CD4-positive, CD25-positive, alpha-beta regulatory T cell (primary cell): ENCODE measurements around the gene PNPLA8. TPM values are rescaled to one million over a fixed set of nuclear protein-coding genes. Genes with fewer than 3 reads are reported as not detected.

Experiments used
- ATAC-seq, 2 donors: fragments of 150-1000 bp; cut with Tn5 transposase; one replicate each; pipeline ENCODE4 v1.10.0; 2021; ENCODE audit warnings: low read depth in 2 of 2, moderate number of reproducible peaks in 2 of 2, moderate library complexity in 1 of 2
- DNase-seq, 3 donors: peaks; one replicate each; pipeline versions ENCODE4 v3.0.0 to v3.0.0-alpha.2; 2012 to 2022; ENCODE audit warnings: mixed read lengths in 1 of 3
- H3K27ac ChIP-seq: one replicate; pipeline ENCODE4 v1.7.0; 2013; ENCODE audit warnings: mild to moderate bottlenecking, low read length; ENCODE audit not compliant: insufficient read depth, poor library complexity, severe bottlenecking
- H3K27me3 ChIP-seq: one replicate; pipeline ENCODE4 v1.7.0; 2013; ENCODE audit warnings: low read length; ENCODE audit not compliant: control insufficient read depth, insufficient read depth
- H3K36me3 ChIP-seq: one replicate; pipeline ENCODE4 v1.7.0; 2013; ENCODE audit warnings: mild to moderate bottlenecking, low read length, moderate library complexity; ENCODE audit not compliant: control insufficient read depth, insufficient read depth
- H3K4me1 ChIP-seq: 2 replicates; pipeline ENCODE4 v1.7.0; 2013; ENCODE audit warnings: mild to moderate bottlenecking, low read length; ENCODE audit not compliant: insufficient read depth, control insufficient read depth, poor library complexity, severe bottlenecking
- H3K4me3 ChIP-seq: one replicate; pipeline ENCODE4 v1.7.0; 2013; ENCODE audit warnings: low read depth, mild to moderate bottlenecking, low read length, moderate library complexity
- H3K9me3 ChIP-seq, 2 experiments: 1 replicate in 1 of 2; 2 replicates in 1 of 2; pipeline ENCODE4 v1.7.0; 2013; ENCODE audit warnings: low read length in 2 of 2, mild to moderate bottlenecking in 1 of 2, moderate library complexity in 1 of 2; ENCODE audit not compliant: control insufficient read depth in 2 of 2
- H3K27ac Mint-ChIP-seq, 3 donors: one replicate each; pipeline ENCODE4 v1.8.0; 2020 to 2022; ENCODE audit warnings: mild to moderate bottlenecking in 3 of 3, mixed read lengths in 3 of 3, moderate library complexity in 2 of 3
- H3K27me3 Mint-ChIP-seq: one replicate; pipeline ENCODE4 v1.8.0; 2022; ENCODE audit warnings: mild to moderate bottlenecking, mixed read lengths
- H3K36me3 Mint-ChIP-seq: one replicate; pipeline ENCODE4 v1.8.0; 2020; ENCODE audit warnings: mixed read lengths
- H3K4me1 Mint-ChIP-seq, 4 donors: one replicate each; pipeline ENCODE4 v1.8.0; 2020 to 2022; ENCODE audit warnings: mixed read lengths in 4 of 4, mild to moderate bottlenecking in 1 of 4
- H3K4me3 Mint-ChIP-seq, 4 donors: one replicate each; pipeline ENCODE4 v1.8.0; 2020 to 2022; ENCODE audit warnings: mild to moderate bottlenecking in 4 of 4, mixed read lengths in 4 of 4, moderate library complexity in 3 of 4
- H3K9me3 Mint-ChIP-seq, 7 donors: one replicate each; pipeline ENCODE4 v1.8.0; 2020 to 2022; ENCODE audit warnings: mixed read lengths in 7 of 7, mild to moderate bottlenecking in 3 of 7, moderate library complexity in 2 of 7
- polyA plus RNA-seq, 4 donors: library from polyadenylated mRNA; unstranded; fragments of 300-500 nt; fragmentation: Illumina TruSeq; gene quantifications; one replicate each; pipeline ENCODE4 v1.2.3, GENCODE V29; 2021
- total RNA-seq: library from RNA; stranded (reverse); gene quantifications from one replicate; pipeline ENCODE4 v1.2.3, GENCODE V29; 2022

The PNPLA8 gene
- total and polyA plus RNA-seq, 5 donors from 2014 or later, result 23.3 to 62.5 (median 32.3) TPM

DNA sequence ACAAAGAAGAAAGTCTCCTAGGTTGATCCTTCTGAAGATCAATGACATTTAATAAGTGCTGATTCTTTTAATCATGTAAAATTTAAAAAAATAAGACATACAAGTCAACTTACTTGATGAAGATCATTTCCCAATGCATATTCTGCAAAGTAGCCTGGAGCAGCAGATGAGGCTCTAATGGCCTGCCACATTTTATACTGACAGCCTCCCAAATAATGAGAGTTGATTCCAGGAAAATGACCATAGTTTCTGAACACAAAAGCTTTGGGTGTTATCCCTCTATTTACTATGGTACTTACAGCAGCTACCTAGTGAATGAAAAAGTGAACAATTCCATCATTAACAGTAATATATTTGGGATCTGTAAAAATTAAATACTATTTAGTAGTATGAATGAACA lies 38.3 kb downstream of the PNPLA8 start:
- no peak for ATAC-seq
- Mint-ChIP-seq H3K27me3 (no peaks in the 10 kb centered on the region), H3K27ac (no peak overlapping the region), H3K9me3 (no peaks in the 10 kb centered on the region), H3K4me3 (no peak overlapping the region), H3K4me1 (peaks cover 0 to 3% (median under 1%) of the 10 kb centered on the region in 4 donors), H3K36me3 (peaks cover 21% of the 10 kb centered on the region)
- Histone ChIP-seq H3K4me1 (no peaks in the 10 kb centered on the region), H3K36me3 (peaks cover 27% of the 10 kb centered on the region), H3K4me3 (no peak overlapping the region), H3K27me3 (no peaks in the 10 kb centered on the region), H3K27ac (no peak overlapping the region), H3K9me3 (no peaks in the 10 kb centered on the region)
- no peak for DNase-seq

DNA sequence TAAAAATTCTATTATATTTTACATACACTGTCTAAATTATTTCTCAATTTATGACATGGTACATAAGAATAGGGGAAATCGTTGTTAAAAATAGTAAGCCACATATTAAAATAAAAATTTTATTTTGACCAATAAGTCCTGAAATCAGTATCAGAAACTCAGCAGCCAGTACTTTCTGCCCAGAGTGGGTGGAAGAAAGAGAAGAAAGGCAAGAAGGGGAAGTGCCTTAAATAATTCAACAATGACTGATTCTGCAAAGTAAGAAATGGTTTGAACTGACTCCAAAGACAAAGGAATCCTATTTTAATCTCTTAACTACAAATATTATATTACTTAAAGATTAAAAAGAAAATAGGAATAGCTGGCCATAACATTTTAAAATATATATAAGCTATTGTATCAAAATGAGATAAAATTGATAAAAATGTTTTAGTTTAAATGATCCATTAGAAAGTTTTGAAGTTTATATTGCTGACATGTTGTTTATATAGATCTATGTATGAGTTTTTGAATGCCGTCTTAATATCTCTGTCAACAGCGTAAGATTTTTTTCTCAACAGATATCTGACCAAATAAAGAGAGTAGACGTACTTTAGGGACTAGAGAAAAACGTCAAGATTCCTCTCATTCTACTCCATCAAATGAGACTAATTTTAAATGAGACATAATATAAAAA lies 39.5 kb downstream of the PNPLA8 start:
- Histone ChIP-seq H3K27ac (no peak overlapping the region), H3K4me3 (no peak overlapping the region), H3K9me3 (no peaks in the 10 kb centered on the region), H3K4me1 (no peaks in the 10 kb centered on the region), H3K36me3 (peaks cover 27% of the 10 kb centered on the region), H3K27me3 (no peaks in the 10 kb centered on the region)
- Mint-ChIP-seq H3K27ac (no peak overlapping the region), H3K4me3 (no peak overlapping the region), H3K36me3 (peaks cover 25% of the 10 kb centered on the region), H3K9me3 (no peaks in the 10 kb centered on the region), H3K27me3 (no peaks in the 10 kb centered on the region), H3K4me1 (peaks cover 0 to 3% (median 0%) of the 10 kb centered on the region in 4 donors)
- ATAC-seq (no peak), DNase-seq (no peak)

DNA sequence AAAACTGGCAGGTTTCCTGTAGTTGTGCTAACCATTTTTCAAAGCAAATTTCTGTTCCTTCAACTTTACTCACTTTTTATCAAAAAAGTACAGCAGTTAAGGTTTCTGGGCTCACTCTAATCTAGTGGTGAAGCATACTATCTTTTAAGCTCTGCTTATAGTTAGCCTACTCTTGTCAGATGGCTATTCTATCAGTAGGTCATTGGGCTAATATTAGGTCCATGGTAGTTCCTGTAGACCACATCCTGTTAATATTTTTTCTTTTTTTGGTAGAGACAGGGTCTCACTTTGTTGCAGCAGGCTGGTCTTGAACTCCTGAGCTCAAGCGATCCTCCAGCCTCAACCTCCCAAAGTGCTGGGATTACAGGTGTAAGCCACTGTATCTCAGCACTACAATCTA lies 41.8 kb downstream of the PNPLA8 start:
- Mint-ChIP-seq H3K4me1 (no peaks in the 10 kb centered on the region), H3K4me3 (no peak overlapping the region), H3K36me3 (peaks cover 27% of the 10 kb centered on the region), H3K27me3 (no peaks in the 10 kb centered on the region), H3K9me3 (no peaks in the 10 kb centered on the region), H3K27ac (no peak overlapping the region)
- no peak overlapping the region for H3K27ac ChIP-seq
- no peak overlapping the region for H3K4me3 ChIP-seq
- no peaks in the 10 kb centered on the region for H3K27me3 ChIP-seq
- no peak for ATAC-seq
- peaks cover 25% of the 10 kb centered on the region for H3K36me3 ChIP-seq
- no peaks in the 10 kb centered on the region for H3K9me3 ChIP-seq
- DNase-seq, result no peak
- no peaks in the 10 kb centered on the region for H3K4me1 ChIP-seq

DNA sequence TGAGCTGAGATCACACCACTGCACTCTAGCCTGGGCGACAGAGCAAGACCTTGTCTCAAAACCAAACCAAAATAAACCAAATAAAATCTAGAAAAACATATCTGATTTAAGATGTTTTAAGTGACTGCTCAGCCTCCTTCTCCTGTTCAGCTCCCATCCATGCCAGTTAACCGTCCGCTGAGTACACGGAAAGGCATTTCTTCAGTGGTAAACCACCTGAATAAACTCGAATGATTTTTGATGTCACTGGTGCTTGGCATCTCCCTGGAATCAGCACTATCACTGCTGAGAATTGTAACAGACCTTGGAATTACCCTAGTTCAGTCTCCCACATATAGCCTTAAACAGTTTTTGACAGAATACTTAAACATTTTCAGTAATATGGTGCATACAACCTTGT lies 45.6 kb downstream of the PNPLA8 start:
- Mint-ChIP-seq H3K27ac (no peak overlapping the region), H3K27me3 (no peaks in the 10 kb centered on the region), H3K4me1 (peaks cover 0 to 4% (median 0%) of the 10 kb centered on the region in 4 donors), H3K36me3 (peaks cover 51% of the 10 kb centered on the region), H3K9me3 (no peaks in the 10 kb centered on the region), H3K4me3 (no peak overlapping the region)
- no peak for ATAC-seq
- Histone ChIP-seq H3K27me3 (no peaks in the 10 kb centered on the region), H3K4me3 (no peak overlapping the region), H3K27ac (no peak overlapping the region), H3K36me3 (peaks cover 25% of the 10 kb centered on the region), H3K4me1 (no peaks in the 10 kb centered on the region), H3K9me3 (no peaks in the 10 kb centered on the region)
- no peak for DNase-seq

DNA sequence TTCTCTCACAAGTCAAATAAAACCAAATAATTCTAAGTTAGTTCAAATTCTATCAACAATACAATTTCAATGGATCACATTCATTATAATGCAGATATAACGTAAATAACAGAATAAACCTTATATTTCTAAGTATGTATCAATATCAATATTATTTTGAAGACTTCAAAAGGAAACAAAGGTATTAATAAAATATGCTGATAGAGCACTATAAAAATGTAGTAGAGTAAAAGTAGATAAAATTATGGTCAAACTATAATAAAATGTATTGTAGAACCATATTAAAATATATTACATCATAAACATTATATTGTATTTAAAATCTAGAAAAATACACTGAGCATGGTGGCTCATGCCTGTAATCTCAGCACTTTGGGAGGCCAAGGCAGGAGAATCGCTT lies 46.2 kb downstream of the PNPLA8 start:
- no peaks in the 10 kb centered on the region for H3K9me3 ChIP-seq
- peaks cover 0 to 4% (median 0%) of the 10 kb centered on the region in 4 donors for H3K4me1 Mint-ChIP-seq
- no peaks in the 10 kb centered on the region for H3K27me3 Mint-ChIP-seq
- H3K4me3 Mint-ChIP-seq, result no peak overlapping the region
- H3K4me3 ChIP-seq, result no peak overlapping the region
- no peaks in the 10 kb centered on the region for H3K9me3 Mint-ChIP-seq
- H3K36me3 Mint-ChIP-seq, result peaks cover 48% of the 10 kb centered on the region
- H3K4me1 ChIP-seq, result no peaks in the 10 kb centered on the region
- no peak overlapping the region for H3K27ac Mint-ChIP-seq
- H3K27me3 ChIP-seq, result no peaks in the 10 kb centered on the region
- H3K27ac ChIP-seq, result no peak overlapping the region
- H3K36me3 ChIP-seq, result peaks cover 25% of the 10 kb centered on the region
- ATAC-seq, result no peak
- no peak for DNase-seq

DNA sequence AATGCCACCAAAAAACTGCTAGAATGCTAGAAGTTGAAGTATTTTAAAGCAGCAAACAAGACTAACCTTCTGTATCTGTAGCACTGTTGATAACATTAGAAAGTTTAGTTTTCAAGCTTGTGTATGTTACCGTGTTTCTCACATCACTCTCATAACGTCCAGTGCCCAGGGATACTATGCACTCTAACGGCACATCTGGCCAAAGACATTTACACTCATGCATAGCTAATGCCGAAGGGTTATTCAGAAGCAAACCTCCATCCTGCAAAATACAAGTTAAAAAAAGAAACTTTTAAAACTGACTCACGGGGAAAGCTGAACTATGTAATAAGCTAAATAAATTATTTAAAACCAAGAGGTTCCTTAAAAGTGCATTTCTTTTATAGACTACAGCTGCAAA lies 46.8 kb downstream of the PNPLA8 start:
- Histone ChIP-seq H3K36me3 (peaks cover 25% of the 10 kb centered on the region), H3K4me3 (no peak overlapping the region)

DNA sequence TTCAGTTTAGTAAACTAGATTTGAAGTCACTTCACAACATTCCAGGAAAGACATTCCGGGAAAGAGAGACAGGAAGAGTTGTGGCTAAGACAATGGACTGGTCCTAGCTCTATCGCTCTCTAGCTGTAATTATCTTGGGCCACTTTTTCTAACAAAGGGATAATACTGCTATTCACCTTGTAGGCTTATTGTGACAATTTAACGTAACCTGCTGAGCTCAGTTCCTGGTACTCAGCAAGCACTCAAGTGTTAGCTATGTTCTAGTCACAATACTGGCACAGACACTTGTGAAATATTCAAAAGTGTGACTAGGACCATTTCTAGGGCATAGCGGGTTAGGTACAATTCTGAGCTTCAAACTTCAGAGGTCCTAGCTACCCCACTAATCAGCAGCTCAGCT lies 57.7 kb downstream of the PNPLA8 start:
- H3K4me1 Mint-ChIP-seq, result peaks cover 0 to 16% (median 2%) of the 10 kb centered on the region in 4 donors
- H3K36me3 ChIP-seq, result no peaks in the 10 kb centered on the region
- ATAC-seq (no peak), DNase-seq (no peak)
- H3K9me3 Mint-ChIP-seq, result no peaks in the 10 kb centered on the region
- no peak overlapping the region for H3K4me3 ChIP-seq
- no peaks in the 10 kb centered on the region for H3K27me3 Mint-ChIP-seq
- no peak overlapping the region for H3K27ac ChIP-seq
- no peak overlapping the region for H3K27ac Mint-ChIP-seq
- no peaks in the 10 kb centered on the region for H3K4me1 ChIP-seq
- H3K27me3 ChIP-seq, result peaks cover 2% of the 10 kb centered on the region
- H3K36me3 Mint-ChIP-seq, result peaks cover 3% of the 10 kb centered on the region
- H3K4me3 Mint-ChIP-seq, result no peak overlapping the region
- H3K9me3 ChIP-seq, result no peaks in the 10 kb centered on the region

More for the DNA sequence above, 46.8 kb downstream of the PNPLA8 start:
- ATAC-seq, result no peak
- no peak for DNase-seq
- H3K9me3 ChIP-seq, result no peaks in the 10 kb centered on the region
- Mint-ChIP-seq H3K36me3 (peaks cover 44% of the 10 kb centered on the region), H3K27me3 (no peaks in the 10 kb centered on the region), H3K4me3 (no peak overlapping the region), H3K4me1 (peaks cover 0 to 5% (median 0%) of the 10 kb centered on the region in 4 donors), H3K9me3 (no peaks in the 10 kb centered on the region), H3K27ac (no peak overlapping the region)
- no peaks in the 10 kb centered on the region for H3K4me1 ChIP-seq
- H3K27ac ChIP-seq, result no peak overlapping the region
- no peaks in the 10 kb centered on the region for H3K27me3 ChIP-seq

DNA sequence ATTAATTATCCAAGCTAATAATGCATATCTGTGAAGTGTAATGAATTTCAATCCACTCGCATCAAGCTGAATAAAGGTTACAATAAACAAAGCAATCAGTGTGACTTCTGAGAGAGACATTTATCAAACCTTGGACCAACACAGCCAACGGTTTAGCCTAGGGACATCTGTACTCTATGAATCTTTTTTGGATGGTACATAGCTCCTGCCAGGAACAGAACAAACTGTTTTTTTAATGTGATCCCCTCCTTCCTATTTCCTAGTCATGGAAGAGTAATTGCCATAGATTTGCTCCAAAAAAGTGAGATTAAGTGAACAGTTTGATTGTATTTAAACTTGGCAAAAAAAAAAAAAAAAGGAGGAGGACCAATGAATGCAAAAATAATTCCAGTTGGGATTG lies 58.5 kb downstream of the PNPLA8 start:
- Mint-ChIP-seq H3K9me3 (no peaks in the 10 kb centered on the region), H3K4me3 (no peak overlapping the region), H3K36me3 (peaks cover 5% of the 10 kb centered on the region), H3K27me3 (peaks cover 4% of the 10 kb centered on the region), H3K4me1 (peaks cover 0 to 22% (median 3%) of the 10 kb centered on the region in 4 donors), H3K27ac (no peak overlapping the region)
- Histone ChIP-seq H3K4me3 (no peak overlapping the region), H3K4me1 (no peaks in the 10 kb centered on the region), H3K36me3 (no peaks in the 10 kb centered on the region), H3K9me3 (no peaks in the 10 kb centered on the region), H3K27me3 (peaks cover 2% of the 10 kb centered on the region), H3K27ac (no peak overlapping the region)
- DNase-seq, result no peak
- no peak for ATAC-seq
